Suppressor macrophage (primary cell): ENCODE data around the gene POLR2A.
A peak's percentile ranks its signal among the peaks of the same experiment; 100 is the strongest.

ENCODE experiments used
- DNase-seq, 4 experiments: peaks; one replicate each; pipeline ENCODE4 v3.0.0-alpha.2; 2020 to 2022
- total RNA-seq, 17 experiments: gene quantifications; one replicate each; lab custom pipeline; 2026; ENCODE audit warnings: mixed read lengths in 6 of 17, inconsistent platforms in 3 of 17; lab: John Stamatoyannopoulos, UW

Gene POLR2A
- 26.1 to 217 (median 55.3) reads per million in 17 experiments for total RNA-seq

DNA sequence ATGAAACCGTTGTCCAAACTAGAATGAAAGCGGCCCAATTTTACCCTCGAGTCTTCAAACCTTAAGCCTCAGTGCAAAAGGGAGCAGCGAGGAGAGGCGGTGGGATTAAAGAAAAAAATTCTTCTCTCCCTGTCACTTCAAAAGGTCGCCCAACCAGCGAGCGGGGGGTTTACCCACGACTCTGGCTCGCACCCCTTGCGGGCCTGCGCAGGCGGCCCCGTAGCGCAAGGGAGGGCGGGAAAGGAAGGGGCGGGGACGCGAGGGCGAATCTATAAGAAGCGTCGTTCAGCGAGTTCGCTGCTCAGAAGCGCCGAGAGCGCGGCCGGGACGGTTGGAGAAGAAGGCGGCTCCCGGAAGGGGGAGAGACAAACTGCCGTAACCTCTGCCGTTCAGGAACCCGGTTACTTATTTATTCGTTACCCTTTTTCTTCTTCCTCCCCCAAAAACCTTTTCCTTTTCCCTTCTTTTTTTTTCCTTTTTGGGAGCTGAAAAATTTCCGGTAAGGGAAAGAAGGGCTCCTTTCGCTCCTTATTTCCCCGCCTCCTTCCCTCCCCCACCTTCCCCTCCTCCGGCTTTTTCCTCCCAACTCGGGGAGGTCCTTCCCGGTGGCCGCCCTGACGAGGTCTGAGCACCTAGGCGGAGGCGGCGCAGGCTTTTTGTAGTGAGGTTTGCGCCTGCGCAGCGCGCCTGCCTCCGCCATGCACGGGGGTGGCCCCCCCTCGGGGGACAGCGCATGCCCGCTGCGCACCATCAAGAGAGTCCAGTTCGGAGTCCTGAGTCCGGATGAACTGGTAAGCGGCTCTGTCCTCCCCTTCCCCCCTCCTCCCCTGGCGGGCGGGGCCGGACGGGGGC lies at the start of gene POLR2A:
TSS of gene POLR2A (plus strand) at position 300 of the 852 bp plus-strand sequence.
- DNase-seq: peak; percentile 98 to 99 (median 99)

DNA sequence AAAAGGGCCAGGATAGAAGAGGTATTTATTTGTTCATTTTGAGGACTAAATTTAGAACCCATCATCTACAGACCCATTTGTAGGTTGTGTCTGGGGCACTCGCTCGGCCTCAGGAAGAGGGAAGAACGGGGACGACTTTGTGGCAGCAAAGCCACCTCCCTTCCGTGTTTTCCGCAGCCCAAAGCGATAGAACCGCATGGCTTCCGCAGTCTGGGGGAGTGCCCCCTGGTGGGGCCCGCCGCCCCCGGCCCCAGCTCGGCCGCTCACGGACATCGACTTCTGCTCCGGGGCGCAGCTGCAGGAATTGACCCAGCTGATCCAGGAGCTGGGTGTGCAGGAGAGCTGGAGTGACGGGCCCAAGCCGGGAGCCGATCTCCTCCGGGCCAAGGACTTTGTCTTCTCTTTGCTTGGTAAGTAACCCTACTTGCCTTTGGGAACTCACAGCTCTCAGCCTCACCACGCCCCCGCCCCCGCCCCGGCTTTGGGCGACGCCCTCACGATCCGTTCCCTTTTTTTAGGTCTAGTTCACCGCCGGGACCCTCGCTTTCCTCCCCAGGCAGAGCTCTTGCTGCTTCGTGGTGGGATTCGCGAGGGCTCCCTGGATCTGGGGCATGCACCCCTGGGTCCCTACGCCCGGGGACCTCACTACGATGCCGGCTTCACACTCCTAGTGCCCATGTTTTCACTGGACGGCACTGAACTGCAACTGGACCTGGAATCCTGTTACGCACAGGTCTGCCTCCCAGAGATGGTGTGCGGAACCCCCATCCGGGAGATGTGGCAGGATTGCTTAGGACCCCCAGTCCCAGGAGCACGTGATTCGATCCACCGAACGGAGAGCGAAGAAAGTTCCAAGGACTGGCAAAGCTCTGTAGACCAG lies 48.2 kb upstream of the POLR2A start:
- DNase-seq: peak; percentile 57 to 80 (median 68)

DNA sequence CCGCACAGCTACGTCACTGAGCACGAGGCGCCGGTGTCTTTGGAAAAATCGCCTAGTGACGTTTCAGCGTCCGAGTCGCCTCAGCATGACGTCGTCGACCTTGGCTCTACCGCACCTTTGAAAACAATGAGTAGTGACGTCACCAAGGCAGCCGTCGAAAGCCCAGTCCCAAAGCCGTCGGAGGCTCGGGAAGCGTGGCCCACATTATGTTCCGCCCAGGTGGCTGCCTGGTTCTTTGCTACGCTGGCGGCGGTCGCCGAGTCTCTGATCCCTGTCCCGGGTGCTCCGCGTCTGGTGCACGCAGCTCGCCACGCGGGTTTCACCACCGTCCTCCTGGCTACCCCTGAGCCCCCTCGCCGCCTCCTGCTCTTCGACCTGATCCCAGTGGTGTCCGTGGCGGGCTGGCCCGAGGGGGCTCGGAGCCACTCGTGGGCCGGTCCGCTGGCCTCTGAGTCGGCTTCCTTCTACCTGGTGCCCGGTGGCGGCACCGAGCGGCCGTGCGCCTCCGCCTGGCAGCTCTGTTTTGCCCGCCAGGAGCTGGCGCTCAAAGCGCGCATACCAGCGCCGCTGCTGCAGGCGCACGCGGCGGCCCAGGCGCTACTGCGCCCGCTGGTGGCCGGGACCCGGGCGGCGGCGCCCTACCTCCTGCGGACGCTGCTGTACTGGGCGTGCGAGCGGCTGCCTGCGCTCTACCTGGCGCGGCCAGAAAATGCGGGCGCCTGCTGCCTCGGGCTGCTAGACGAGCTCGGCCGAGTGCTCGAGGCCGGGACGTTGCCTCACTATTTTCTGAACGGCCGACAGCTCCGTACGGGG lies 47.4 kb upstream of the POLR2A start:
- peak; percentile 86 to 95 (median 90) for DNase-seq

DNA sequence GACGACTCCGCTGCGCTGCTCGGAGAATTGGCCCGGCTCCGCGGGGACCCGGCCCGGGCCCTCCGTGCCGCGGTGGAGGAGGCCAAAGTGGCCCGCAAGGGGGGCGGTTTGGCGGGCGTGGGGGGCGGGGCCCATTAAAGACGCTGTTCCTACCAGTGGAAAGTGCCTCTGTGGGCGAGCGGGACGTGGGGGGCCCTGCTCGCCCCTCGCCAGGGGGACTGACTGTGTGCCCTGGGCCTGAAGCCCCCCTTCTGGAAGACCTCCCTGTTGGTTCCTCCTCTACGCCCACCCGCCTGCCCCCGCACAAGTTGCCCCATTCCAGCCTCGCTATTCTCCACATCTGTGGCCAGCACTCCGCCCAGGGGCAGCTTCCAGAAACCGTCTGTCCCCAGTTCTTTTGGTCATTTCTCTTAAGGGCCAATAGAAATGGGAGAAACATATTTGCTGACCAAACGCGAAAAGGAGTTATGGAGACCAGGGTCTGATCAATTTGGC lies 46.8 kb upstream of the POLR2A start:
- no peak for DNase-seq

DNA sequence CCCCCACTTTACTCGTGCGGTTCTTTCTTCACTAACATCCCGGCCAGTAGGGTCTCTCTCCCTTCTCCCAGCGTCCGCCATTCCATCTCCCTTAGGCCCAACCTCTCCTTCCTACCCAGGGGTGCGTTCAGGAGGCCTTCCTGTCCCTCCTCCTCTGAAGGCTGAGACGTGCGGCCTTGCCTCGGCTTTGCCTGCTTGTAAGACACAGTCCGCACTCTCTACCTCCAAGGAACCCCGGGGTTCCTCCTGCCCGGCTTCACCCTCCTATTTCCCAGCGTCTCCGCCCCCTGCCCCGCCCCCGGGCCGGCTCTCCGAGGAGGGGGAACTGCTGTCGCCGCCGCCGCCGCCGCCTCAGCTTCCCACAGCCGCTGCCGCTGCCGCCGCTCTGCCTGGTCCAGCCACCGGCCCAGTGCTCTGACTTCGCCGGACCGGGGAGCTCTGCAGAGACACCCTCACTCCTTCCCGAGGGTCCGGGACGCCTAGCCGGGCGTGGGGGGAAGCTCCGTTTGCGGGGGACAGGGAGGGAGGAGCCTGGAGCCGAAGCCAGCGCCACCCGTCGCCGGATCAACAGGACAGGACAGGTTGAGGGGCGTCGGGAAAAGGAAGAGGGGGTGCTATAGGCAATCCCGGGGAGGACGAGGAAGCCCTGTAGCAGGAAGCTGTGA lies 46.1 kb upstream of the POLR2A start:
- peak; percentile 63 to 91 (median 78) for DNase-seq

DNA sequence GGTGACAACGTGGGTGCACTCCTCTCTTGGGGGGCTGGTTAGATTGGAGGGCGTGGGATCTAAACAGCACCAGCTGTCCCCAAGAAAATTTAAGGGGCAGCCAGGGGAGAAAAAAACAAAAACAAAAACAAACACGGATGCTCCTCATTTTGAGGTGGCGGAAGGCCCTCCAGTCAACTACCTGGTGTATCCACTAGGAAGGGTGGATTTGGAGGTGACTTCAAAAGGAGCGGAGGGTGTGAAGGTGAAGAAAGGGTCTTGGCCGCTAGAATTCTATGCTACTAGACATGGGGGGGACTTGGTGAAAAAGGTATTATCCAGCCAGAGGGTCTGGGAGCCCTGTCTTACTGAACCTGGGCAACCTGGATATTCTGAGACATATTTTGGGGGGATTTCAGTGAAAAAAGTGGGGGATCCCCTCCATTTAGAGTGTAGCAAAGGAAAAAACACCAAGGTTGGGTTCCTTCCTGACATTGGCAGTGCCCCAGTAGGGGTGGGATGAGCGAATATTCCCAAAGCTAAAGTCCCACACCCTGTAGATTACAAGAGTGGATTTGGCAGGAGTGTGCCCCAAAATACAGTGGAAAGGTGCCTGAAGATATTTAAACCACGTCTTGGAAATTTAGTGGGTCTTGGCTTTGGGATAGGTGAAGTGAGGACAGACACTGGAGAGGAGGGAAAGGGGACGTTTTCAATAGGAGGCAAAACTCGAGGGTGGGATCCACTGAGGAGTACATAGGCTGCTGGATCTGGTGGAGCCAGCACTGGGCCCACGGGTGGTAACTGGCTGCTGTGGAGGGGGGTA lies 45.3 kb upstream of the POLR2A start:
- no peak for DNase-seq

DNA sequence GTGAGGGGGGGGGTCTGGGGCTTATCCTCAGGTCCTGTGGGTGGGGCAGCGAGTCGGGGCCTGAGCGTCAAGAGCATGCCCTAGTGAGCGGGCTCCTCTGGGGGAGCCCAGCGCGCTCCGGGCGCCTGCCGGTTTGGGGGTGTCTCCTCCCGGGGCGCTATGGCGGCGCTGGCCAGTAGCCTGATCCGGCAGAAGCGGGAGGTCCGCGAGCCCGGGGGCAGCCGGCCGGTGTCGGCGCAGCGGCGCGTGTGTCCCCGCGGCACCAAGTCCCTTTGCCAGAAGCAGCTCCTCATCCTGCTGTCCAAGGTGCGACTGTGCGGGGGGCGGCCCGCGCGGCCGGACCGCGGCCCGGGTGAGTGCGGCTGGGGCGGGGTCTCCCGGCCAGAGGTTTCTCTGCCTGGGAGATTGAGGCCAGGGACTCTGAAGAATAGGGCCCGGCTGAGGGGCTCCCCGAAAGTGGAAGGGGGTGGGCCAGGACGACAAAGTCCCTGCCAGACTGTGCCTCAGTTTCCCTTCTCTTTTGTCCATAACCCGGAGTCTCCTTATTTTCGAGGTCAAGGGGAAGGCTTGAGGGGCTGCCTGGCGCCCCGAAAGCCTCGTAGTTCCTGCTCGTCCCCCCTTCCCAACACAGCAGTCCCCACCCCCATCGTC lies 44.6 kb upstream of the POLR2A start, which contains the start of gene FGF11:
TSS of gene FGF11 (plus strand) at position 51 of the 651 bp plus-strand sequence. CDS start at position 160, 109 bp downstream.
- peak in 1 of 4 experiments; percentile 24 for DNase-seq

DNA sequence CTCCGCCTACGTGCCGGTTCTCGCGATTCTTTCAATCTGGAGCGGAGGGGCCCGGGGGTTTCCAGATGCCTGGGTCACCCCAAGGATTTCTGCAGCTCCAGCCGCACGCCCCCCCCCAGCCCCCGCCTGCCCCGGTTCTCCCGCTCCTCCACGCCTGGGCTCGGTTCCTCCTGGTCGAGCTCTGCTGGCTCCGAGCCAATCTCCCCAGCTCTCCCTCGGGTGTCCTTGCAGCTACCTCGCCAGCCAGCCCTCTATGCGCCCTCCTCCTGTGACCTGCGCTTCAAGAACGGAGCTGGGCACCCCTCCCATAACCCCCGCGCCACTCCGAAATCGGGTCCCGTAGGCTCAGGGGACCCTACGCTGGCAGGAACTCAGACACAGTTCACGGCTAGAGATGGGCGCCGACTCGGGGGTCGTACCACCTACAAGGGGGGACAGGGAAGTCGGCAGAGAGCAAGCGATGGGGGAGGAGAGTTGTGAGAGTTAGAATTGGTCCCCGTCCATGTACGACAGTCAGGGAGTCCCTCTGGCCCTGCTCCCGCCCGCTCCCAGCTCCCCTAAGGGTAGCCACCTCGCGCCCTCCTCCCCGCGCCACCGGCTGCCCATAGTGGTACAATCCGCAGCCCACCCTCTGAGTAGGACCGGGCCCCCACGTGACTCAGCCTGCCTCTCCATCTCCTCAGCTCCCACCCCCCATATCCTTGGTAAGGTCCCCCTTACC lies 43.9 kb upstream of the POLR2A start:
- peak; percentile 31 to 71 (median 56) for DNase-seq

DNA sequence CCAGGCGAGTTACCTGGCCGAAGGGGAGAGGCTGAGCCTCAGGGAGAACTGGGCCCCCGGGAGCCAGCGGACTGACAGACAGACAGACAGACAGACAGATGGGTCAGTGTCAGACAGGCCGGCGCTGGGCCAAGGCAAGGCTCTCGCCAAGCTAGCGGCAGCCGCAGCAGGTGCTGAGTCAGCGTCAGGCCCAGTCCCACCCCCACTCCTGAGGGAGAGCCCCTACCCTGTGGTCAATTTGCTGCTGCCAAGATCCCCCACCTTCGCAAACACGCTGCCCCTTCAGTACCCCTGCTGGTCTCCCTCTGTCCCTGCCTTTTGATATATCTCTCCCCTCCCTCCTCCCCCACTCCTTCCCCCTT lies 43.4 kb upstream of the POLR2A start:
- peak in 2 of 4 experiments; percentile 24 to 29 for DNase-seq

DNA sequence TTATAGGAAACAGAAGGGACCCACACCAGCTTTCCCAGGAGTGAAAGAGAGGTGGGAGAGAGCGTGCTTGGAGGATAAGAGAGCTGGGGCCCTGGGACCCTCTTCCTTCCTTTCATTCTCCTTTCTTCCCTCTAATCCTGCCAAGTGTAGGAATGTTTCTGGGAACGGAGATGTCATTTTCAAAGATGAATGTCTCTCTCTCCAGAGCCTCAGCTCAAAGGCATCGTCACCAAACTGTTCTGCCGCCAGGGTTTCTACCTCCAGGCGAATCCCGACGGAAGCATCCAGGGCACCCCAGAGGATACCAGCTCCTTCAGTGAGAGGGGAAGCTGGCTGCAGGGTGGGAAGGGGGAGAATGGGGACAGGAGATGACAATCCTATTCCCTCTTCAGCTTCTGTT lies 42.9 kb upstream of the POLR2A start:
- DNase-seq: no peak

DNA sequence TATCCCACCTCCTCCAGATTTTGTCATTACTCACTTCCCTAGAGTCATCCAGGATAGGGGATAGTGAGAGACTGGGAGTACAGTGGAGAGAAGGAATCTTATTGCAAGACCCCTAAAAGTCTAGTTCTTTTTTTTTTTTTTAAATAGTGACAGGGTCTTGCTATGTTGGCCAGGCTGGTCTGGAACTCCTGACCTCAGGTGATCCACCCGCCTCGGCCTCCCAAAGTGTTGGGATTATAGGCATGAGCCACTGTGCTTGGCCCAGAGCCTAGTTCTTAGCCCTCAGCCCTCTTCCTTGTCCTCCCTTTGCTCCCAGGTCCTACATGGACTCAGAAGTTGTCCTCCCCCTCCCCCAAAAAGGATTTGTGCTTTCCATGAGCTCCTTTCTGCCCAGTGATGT lies 42.0 kb upstream of the POLR2A start:
- no peak for DNase-seq

DNA sequence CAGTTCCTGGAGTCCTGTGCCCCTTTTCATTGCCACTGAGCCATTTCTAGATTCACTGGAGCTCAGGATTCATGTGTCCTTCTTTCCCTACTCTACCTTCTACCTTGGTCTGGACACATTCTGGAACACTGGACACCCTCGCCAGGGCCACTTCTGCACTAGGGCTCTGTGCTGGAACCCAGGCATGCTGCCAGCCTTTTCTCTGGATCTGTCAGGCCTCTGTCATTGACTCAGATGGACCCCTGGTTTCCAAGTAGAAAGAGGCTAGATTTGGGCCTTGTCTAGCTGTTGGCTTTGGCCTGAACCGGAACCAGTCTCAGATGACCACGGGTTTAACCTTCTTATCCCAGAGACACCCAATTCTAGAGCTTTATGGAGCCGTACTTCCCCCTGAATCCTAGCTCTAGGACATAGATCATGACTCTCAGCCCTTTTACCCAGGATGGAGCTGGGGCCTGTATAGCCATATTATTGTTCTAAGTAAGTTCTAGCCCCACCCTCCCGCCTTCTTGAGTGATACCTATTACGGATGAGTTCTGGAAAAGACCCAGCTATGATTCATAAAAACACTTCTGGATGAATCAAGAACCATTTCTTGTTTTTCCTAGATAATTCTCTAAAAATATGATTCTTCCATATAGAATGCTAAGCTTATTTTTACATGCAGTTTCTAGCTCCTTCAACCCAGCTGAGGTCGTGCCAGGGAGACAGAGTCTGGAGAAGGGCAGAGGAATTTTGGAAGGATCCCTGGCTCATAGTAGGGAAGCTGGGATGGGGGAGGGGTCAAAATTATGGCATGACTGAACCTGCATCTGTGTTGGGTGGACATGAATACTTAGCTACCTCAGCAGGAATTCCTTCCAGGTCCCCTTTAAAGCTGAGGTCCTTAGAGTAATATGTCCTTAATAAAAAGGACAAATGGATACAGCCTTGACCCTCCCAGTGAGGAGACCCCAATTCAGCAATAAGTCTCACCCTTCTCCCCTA lies 40.4 kb upstream of the POLR2A start:
- DNase-seq: no peak

DNA sequence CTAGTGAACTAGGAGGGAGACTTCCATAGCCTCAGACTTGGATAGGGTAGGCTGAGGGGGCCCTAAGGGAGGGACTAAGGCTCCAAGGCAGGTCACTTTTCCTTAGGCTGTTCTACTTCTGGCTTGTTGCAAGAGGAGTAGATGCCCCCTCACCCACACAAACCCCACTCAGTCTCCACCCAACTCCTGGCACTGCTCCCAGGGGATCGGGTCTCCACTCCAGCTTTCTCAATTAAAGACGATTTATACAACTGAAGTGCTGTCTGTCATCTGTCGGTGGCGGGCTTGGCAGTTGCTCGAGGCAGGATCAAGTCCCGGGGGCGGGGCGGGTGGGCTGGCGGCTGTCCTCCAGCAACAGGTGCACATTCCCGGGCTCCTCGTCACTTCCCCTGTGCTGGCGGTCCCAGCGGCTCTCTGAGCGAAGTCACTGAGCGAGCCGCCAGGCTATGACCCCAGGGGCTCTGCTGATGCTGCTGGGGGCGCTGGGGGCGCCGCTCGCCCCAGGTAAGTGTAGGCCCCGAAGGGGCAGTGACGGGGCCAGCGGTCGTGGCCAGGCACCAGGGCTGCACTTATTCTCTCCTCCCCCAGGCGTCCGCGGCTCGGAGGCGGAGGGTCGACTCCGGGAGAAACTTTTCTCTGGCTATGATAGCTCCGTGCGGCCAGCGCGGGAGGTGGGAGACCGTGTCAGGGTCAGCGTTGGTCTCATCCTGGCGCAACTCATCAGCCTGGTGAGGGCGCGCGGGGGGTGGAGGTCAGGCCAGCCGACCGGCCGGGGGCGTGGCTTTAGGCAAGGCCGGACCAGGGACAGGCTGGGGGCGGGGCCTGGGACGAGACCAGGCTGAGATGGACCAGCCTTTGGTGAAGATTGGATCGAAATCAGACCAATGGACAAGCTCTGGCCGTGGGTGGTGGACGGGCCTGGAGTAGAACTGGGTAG lies 39.2 kb upstream of the POLR2A start, which contains the start of gene CHRNB1:
TSS of gene CHRNB1 (plus strand) at position 380 of the 937 bp plus-strand sequence. CDS start at position 447, 67 bp downstream.
- peak; percentile 75 to 91 (median 80) for DNase-seq

DNA sequence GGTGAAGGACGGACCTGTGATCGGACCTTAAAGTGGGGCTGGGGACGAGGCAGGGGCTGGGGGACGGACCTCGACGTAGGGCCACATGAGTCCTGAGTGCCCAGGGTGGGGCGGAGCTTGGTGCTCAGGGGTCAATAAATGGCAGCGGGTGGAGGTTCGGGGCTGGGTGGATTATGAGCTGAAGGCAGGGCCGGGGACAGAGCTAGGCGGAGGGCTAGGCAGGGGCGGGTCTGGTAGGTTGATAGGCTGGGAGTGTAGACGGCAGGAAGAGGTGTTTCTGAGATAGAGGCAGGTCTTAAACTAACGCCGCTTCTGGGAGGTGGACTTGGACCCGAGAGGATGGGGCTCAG lies 38.6 kb upstream of the POLR2A start:
- DNase-seq: no peak

DNA sequence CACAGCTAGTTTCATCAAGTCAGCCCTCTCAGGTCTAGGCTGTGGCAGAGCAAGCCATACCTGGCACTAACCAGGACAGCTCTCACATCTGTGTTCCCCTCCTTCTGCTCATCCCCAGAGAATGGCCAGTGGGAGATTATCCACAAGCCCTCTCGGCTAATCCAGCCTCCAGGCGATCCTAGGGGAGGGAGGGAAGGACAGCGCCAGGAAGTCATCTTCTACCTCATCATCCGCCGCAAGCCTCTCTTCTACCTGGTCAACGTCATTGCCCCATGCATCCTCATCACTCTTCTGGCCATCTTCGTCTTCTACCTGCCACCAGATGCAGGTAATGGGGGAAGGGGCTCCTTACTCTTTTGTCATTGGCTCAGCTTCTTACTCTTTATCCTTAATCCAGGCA lies 35.7 kb upstream of the POLR2A start:
- DNase-seq: no peak

DNA sequence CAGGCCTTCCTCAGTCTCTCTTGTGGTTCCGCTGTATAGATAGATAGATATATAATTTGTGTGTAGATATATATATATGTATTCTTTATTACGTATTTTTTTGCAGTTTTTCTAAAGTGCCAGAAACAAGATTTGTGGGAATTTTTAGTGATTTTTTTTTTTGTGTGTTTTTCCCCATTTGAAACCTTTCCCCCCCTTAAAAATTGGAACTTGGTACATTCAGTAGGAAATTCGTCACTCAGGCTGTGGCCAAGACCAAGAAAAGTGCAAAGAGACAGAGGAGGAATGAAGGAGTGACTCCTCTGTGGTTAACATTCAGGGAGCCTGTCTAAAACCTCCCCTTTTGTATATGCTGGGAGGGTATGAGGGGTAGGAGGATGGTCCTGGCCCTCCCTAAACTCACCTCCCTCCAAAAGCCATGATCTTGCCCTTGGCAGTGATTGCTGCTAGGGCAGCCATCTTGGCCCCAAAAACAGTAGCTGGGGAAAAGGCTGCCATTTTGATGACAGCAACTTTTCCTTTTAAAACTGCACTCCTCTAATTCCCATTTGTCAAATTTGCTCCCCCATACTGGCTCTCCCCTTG lies 24.1 kb upstream of the POLR2A start:
- DNase-seq: no peak
